CD4-positive, alpha-beta T cell (primary cell): ENCODE data around the gene DDX6. TPM values are rescaled to one million over a fixed set of nuclear protein-coding genes. Genes with fewer than 3 reads are reported as not detected.

Experiments
- ATAC-seq: fragments of 200-7000 bp; cut with Tn5 transposase; one replicate; pipeline ENCODE4 v1.10.0; 2022; ENCODE audit warnings: mild to moderate bottlenecking; ENCODE audit not compliant: poor library complexity
- CTCF ChIA-PET: fragments of 350-600 bp; sonication (Branson Sonifier 250); formaldehyde crosslinking; loops from one replicate; lab custom pipeline; 2021; ENCODE audit warnings: antibody characterized with exemption, inconsistent platforms; lab: Charles Lee
- POLR2A ChIA-PET: fragments of 350-600 bp; sonication (Branson Sonifier 250); formaldehyde crosslinking; loops from one replicate; lab custom pipeline; 2021; ENCODE audit warnings: antibody characterized with exemption, inconsistent platforms; lab: Charles Lee
- DNase-seq, 14 experiments: peaks; one replicate each; pipeline ENCODE4 v3.0.0-alpha.2; 2013 to 2020; ENCODE audit warnings: mixed read lengths in 2 of 14
- H3K27ac ChIP-seq, 2 donors: one replicate each; pipeline versions ENCODE4 v1.5.1 to v1.7.0; 2013; ENCODE audit warnings: low read length in 2 of 2, low read depth in 1 of 2, mild to moderate bottlenecking in 1 of 2
- H3K27me3 ChIP-seq, 2 experiments: 1 replicate in 1 of 2; 2 replicates in 1 of 2; pipeline versions ENCODE4 v1.6.1 to v1.7.0; 2013; ENCODE audit warnings: low read length in 2 of 2, control low read depth in 1 of 2, mild to moderate bottlenecking in 1 of 2, moderate library complexity in 1 of 2; ENCODE audit not compliant: insufficient read depth in 2 of 2, control insufficient read depth in 1 of 2
- H3K36me3 ChIP-seq: one replicate; pipeline ENCODE4 v1.6.1; 2013; ENCODE audit warnings: low read length, control low read depth; ENCODE audit not compliant: insufficient read depth
- H3K4me1 ChIP-seq: one replicate; pipeline ENCODE4 v1.6.1; 2013; ENCODE audit warnings: low read length, control low read depth; ENCODE audit not compliant: insufficient read depth
- H3K4me3 ChIP-seq: one replicate; pipeline ENCODE4 v1.5.1; 2013; ENCODE audit warnings: mild to moderate bottlenecking, low read length, moderate library complexity
- H3K9me3 ChIP-seq, 2 experiments: 1 replicate in 1 of 2; 2 replicates in 1 of 2; pipeline versions ENCODE4 v1.6.1 to v1.7.0; 2013; ENCODE audit warnings: low read length in 2 of 2, mild to moderate bottlenecking in 2 of 2, control low read depth in 1 of 2, moderate library complexity in 1 of 2; ENCODE audit not compliant: control insufficient read depth in 1 of 2, insufficient read depth in 1 of 2
- H3K27ac Mint-ChIP-seq: one replicate; pipeline ENCODE4 v1.8.0; 2020; ENCODE audit warnings: mixed read lengths
- H3K27me3 Mint-ChIP-seq: one replicate; pipeline ENCODE4 v1.8.0; 2021; ENCODE audit warnings: mixed read lengths
- H3K36me3 Mint-ChIP-seq: one replicate; pipeline ENCODE4 v1.8.0; 2021; ENCODE audit warnings: low read depth, mixed read lengths
- H3K4me1 Mint-ChIP-seq: one replicate; pipeline ENCODE4 v1.8.0; 2021; ENCODE audit warnings: low read depth, mixed read lengths
- H3K4me3 Mint-ChIP-seq: one replicate; pipeline ENCODE4 v1.8.0; 2020; ENCODE audit warnings: mild to moderate bottlenecking, mixed read lengths
- H3K9me3 Mint-ChIP-seq: one replicate; pipeline ENCODE4 v1.8.0; 2020; ENCODE audit warnings: mixed read lengths
- CTCF ChIP-seq: fragments of 200-600 bp; IDR thresholded peaks from one replicate; pipeline ENCODE4 v1.8.0; 2022; ENCODE audit warnings: antibody characterized with exemption, mild to moderate bottlenecking
- intact Hi-C, 2 experiments: fragments of 100-400 bp; cut with DNase I in 1 of 2; cut with micrococcal nuclease in 1 of 2; formaldehyde crosslinking; loops; one replicate each; pipeline versions ENCODE4 v1.15.1 to v1.9.0; 2023 to 2025; cut with DNase I, micrococcal nuclease
- total RNA-seq, 174 experiments: library from RNA in 2 of 174; stranded (reverse) in 2 of 174; gene quantifications; one replicate each; pipeline ENCODE4 v1.2.3 and lab custom pipeline; 2021 to 2026

DDX6 gene
- total RNA-seq, 2 experiments from 2014 or later = 341 to 355 TPM

DNA sequence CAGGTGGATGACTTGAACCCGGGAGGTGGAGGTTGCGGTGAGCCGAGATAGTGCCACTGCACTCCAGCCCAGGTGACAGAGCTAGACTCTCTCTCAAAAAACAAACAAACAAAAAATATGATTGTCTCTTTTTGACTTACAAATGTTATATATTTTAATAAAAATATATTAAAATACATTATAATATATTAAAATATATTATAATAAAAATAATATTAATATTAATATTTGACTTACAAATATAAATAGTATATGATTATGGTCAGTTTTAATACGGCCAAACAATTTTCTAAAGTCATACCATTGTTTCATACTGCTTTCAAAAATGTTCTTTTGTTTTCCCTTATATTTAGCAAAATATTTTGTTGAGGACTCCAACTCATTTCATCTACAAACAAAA lies 27.2 kb upstream of the DDX6 start:
- H3K4me3 Mint-ChIP-seq = no peak overlapping the region
- Histone ChIP-seq H3K4me1 (peaks cover 7% of the 10 kb centered on the region), H3K4me3 (no peak overlapping the region), H3K27ac (no peak overlapping the region), H3K27me3 (no peaks in the 10 kb centered on the region), H3K9me3 (no peaks in the 10 kb centered on the region), H3K36me3 (no peaks in the 10 kb centered on the region)
- ChIA-PET CTCF (no interaction called here), POLR2A (no interaction called here)
- TF ChIP-seq CTCF = no peak
- DNase-seq (no peak), ATAC-seq (no peak)
- no peaks in the 10 kb centered on the region for H3K36me3 Mint-ChIP-seq
- no peaks in the 10 kb centered on the region for H3K4me1 Mint-ChIP-seq
- H3K9me3 Mint-ChIP-seq = no peaks in the 10 kb centered on the region
- H3K27me3 Mint-ChIP-seq = no peaks in the 10 kb centered on the region
- H3K27ac Mint-ChIP-seq = no peak overlapping the region
- intact Hi-C loops = no loop called here

GRCh38 chr11:118813551-118813950 lies 22.6 kb upstream of the DDX6 start:
- no peaks in the 10 kb centered on the region for H3K27me3 ChIP-seq
- Mint-ChIP-seq H3K4me1 (peaks cover 2% of the 10 kb centered on the region), H3K36me3 (no peaks in the 10 kb centered on the region), H3K27ac (no peak overlapping the region), H3K4me3 (no peak overlapping the region), H3K27me3 (no peaks in the 10 kb centered on the region), H3K9me3 (no peaks in the 10 kb centered on the region)
- intact Hi-C loops = no loop called here
- ATAC-seq (no peak), DNase-seq (no peak)
- H3K4me1 ChIP-seq = no peaks in the 10 kb centered on the region
- TF ChIP-seq CTCF = no peak
- no peaks in the 10 kb centered on the region for H3K36me3 ChIP-seq
- no peak overlapping the region for H3K27ac ChIP-seq
- POLR2A ChIA-PET = interaction anchor here (1.2 kb wide), 1 partner anchor 21 kb away, joined by 3 read pairs; no protein-coding TSS in a partner anchor
- no peaks in the 10 kb centered on the region for H3K9me3 ChIP-seq
- no peak overlapping the region for H3K4me3 ChIP-seq
- CTCF ChIA-PET = no interaction called here

DNA sequence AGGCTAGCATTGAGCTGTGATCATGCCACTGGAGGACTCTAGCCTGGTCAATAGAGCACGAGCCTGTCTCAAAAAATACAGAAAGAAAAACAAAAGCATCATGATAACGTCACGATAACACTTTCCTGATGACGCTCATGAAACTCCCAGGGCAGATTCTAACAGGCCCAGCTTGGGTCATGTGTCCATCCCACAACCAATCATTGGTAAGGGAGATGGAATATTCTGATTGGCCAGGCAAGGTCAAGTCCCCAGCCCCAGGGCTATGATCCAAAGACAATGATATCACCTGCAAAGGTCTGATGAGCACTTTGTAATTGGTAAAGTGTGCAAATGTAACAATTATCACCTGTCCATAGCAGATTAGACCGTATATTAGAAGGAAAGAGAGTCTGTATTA lies 21.5 kb upstream of the DDX6 start:
- no peak overlapping the region for H3K4me3 Mint-ChIP-seq
- intact Hi-C loops = no loop called here
- Histone ChIP-seq H3K36me3 (no peaks in the 10 kb centered on the region), H3K4me1 (no peaks in the 10 kb centered on the region), H3K9me3 (no peaks in the 10 kb centered on the region), H3K4me3 (no peak overlapping the region), H3K27ac (no peak overlapping the region), H3K27me3 (no peaks in the 10 kb centered on the region)
- H3K27me3 Mint-ChIP-seq = no peaks in the 10 kb centered on the region
- H3K4me1 Mint-ChIP-seq = peaks cover 8% of the 10 kb centered on the region
- DNase-seq = no peak
- CTCF ChIA-PET = no interaction called here
- H3K9me3 Mint-ChIP-seq = no peaks in the 10 kb centered on the region
- ATAC-seq = no peak
- POLR2A ChIA-PET = interaction anchor here (0.6 to 1.6 kb wide), 3 partner anchors 20 to 45 kb away, joined by 3 to 5 read pairs (median 4); partner anchors contain the start of gene DDX6
- H3K27ac Mint-ChIP-seq = no peak overlapping the region
- H3K36me3 Mint-ChIP-seq = no peaks in the 10 kb centered on the region
- TF ChIP-seq CTCF = no peak
